Mesenchymal stem cell (in vitro differentiated cells and primary cell): ENCODE measurements around the gene ADARB2.

ENCODE experiments used
- DNase-seq: peaks from one replicate; pipeline ENCODE4 v3.0.0-alpha.2; 2013
- H2AFZ ChIP-seq: one replicate; pipeline ENCODE4 v1.6.1; 2013; ENCODE audit warnings: low read depth, mild to moderate bottlenecking, control low read depth, inconsistent platforms, low read length, moderate library complexity
- H2AK5ac ChIP-seq: 2 replicates; pipeline ENCODE4 v1.6.1; 2013; ENCODE audit warnings: low read length, moderate library complexity, mild to moderate bottlenecking, inconsistent platforms; ENCODE audit not compliant: severe bottlenecking
- H2BK120ac ChIP-seq: one replicate; pipeline ENCODE4 v1.6.1; 2013; ENCODE audit warnings: low read depth, mild to moderate bottlenecking, inconsistent platforms, low read length, moderate library complexity
- H2BK12ac ChIP-seq, 2 experiments: one replicate each; pipeline ENCODE4 v1.6.1; 2013; ENCODE audit warnings: inconsistent platforms in 2 of 2, low read length in 2 of 2, mild to moderate bottlenecking in 2 of 2, moderate library complexity in 2 of 2, control low read depth in 1 of 2
- H2BK15ac ChIP-seq: one replicate; pipeline ENCODE4 v1.6.1; 2013; ENCODE audit warnings: mild to moderate bottlenecking, low read depth, inconsistent platforms; ENCODE audit not compliant: poor library complexity, severe bottlenecking
- H2BK5ac ChIP-seq: 2 replicates; pipeline ENCODE4 v1.6.1; 2013; ENCODE audit warnings: low read depth, mild to moderate bottlenecking, low read length, control low read depth, inconsistent platforms; ENCODE audit not compliant: poor library complexity, severe bottlenecking
- H3K14ac ChIP-seq, 2 experiments: one replicate each; pipeline ENCODE4 v1.6.1; 2013; ENCODE audit warnings: inconsistent platforms in 2 of 2, low read length in 2 of 2, control low read depth in 1 of 2, mild to moderate bottlenecking in 1 of 2, moderate library complexity in 1 of 2
- H3K18ac ChIP-seq, 2 experiments: one replicate each; pipeline ENCODE4 v1.6.1; 2013; ENCODE audit warnings: inconsistent platforms in 2 of 2, low read length in 2 of 2, control low read depth in 1 of 2, low read depth in 1 of 2, mild to moderate bottlenecking in 1 of 2
- H3K23ac ChIP-seq, 2 experiments: one replicate each; pipeline ENCODE4 v1.6.1; 2013; ENCODE audit warnings: inconsistent platforms in 2 of 2, low read length in 2 of 2, mild to moderate bottlenecking in 2 of 2, moderate library complexity in 2 of 2, control low read depth in 1 of 2
- H3K27ac ChIP-seq: 2 replicates; pipeline ENCODE4 v1.5.1; 2013; ENCODE audit warnings: mild to moderate bottlenecking, moderate library complexity, low read length, control low read depth, inconsistent platforms; ENCODE audit not compliant: poor library complexity, severe bottlenecking
- H3K27me3 ChIP-seq, 2 experiments: 2 replicates each; pipeline versions ENCODE4 v1.6.1 to v1.7.0; 2013; ENCODE audit warnings: low read length in 2 of 2, mild to moderate bottlenecking in 2 of 2, moderate library complexity in 2 of 2, control low read depth in 1 of 2, inconsistent platforms in 1 of 2; ENCODE audit not compliant: control insufficient read depth in 1 of 2, insufficient read depth in 1 of 2
- H3K36me3 ChIP-seq, 2 experiments: 2 replicates each; pipeline versions ENCODE4 v1.6.1 to v1.7.0; 2013; ENCODE audit warnings: low read length in 2 of 2, control low read depth in 1 of 2, inconsistent platforms in 1 of 2, low read depth in 1 of 2, mild to moderate bottlenecking in 1 of 2; ENCODE audit not compliant: insufficient read depth in 2 of 2, control insufficient read depth in 1 of 2
- H3K4ac ChIP-seq, 2 experiments: one replicate each; pipeline ENCODE4 v1.6.1; 2013; ENCODE audit warnings: inconsistent platforms in 2 of 2, low read length in 2 of 2, mild to moderate bottlenecking in 2 of 2, moderate library complexity in 2 of 2, control low read depth in 1 of 2, low read depth in 1 of 2
- H3K4me1 ChIP-seq: 2 replicates; pipeline ENCODE4 v1.6.1; 2013; ENCODE audit warnings: low read depth, low read length, control low read depth; ENCODE audit not compliant: control insufficient read depth, insufficient read depth
- H3K4me2 ChIP-seq: 2 replicates; pipeline ENCODE4 v1.6.1; 2013; ENCODE audit warnings: low read length, mild to moderate bottlenecking, inconsistent platforms; ENCODE audit not compliant: poor library complexity, severe bottlenecking
- H3K4me3 ChIP-seq, 2 experiments: 2 replicates each; pipeline versions ENCODE4 v1.5.1 to v1.7.0; 2013; ENCODE audit warnings: low read length in 2 of 2, mild to moderate bottlenecking in 2 of 2, control low read depth in 1 of 2, low read depth in 1 of 2; ENCODE audit not compliant: insufficient read depth in 1 of 2
- H3K79me1 ChIP-seq: replicated peaks from 2 replicates; pipeline ENCODE4 v1.6.1; 2013; ENCODE audit warnings: mild to moderate bottlenecking, control low read depth, low read length, inconsistent platforms; ENCODE audit not compliant: poor library complexity, severe bottlenecking
- H3K9ac ChIP-seq: 2 replicates; pipeline ENCODE4 v1.7.0; 2013; ENCODE audit warnings: mild to moderate bottlenecking, low read length, moderate library complexity
- H3K9me3 ChIP-seq: 2 replicates; pipeline ENCODE4 v1.7.0; 2013; ENCODE audit warnings: mild to moderate bottlenecking, low read length; ENCODE audit not compliant: control insufficient read depth
- H4K8ac ChIP-seq: one replicate; pipeline ENCODE4 v1.6.1; 2013; ENCODE audit warnings: inconsistent platforms, mild to moderate bottlenecking, low read length, moderate library complexity
- H4K91ac ChIP-seq: one replicate; pipeline ENCODE4 v1.6.1; 2013; ENCODE audit warnings: mild to moderate bottlenecking, low read length, inconsistent platforms
- WGBS: methylation state at CpG from one replicate; pipeline ENCODE4 v1.1.7; 2013; ENCODE audit warnings: mixed read lengths; 5-methylcytosine and 5-hydroxymethylcytosine counted together

ADARB2 gene

GRCh38 chr10:1657479-1657878, 79.8 kb downstream of the ADARB2 start:
- Histone ChIP-seq H3K4me3 (no peak overlapping the region), H2AK5ac (no peak overlapping the region), H3K36me3 (no peaks in the 10 kb centered on the region), H2BK5ac (no peak overlapping the region), H2BK120ac (no peak overlapping the region), H3K27me3 (peaks cover 0 to 2% of the 10 kb centered on the region in 2 experiments), H3K18ac (no peak overlapping the region), H2AFZ (no peak overlapping the region), H2BK12ac (no peak overlapping the region), H4K91ac (no peak overlapping the region), H3K4me2 (no peak overlapping the region), H3K4me1 (no peaks in the 10 kb centered on the region), H3K27ac (no peak overlapping the region), H3K9me3 (no peaks in the 10 kb centered on the region), H4K8ac (no peak overlapping the region), H3K79me1 (no peaks in the 10 kb centered on the region), H3K23ac (no peak overlapping the region), H3K9ac (no peak overlapping the region), H2BK15ac (no peak overlapping the region), H3K4ac (no peak overlapping the region), H3K14ac (no peak overlapping the region)
- no peak for DNase-seq
- 72% methylated on average over 7 of the region's 7 CpGs for WGBS

GRCh38 chr10:1655367-1655766, 82.0 kb downstream of the ADARB2 start:
- H3K9ac ChIP-seq = no peak overlapping the region
- no peak overlapping the region for H2BK120ac ChIP-seq
- no peaks in the 10 kb centered on the region for H3K79me1 ChIP-seq
- H2BK15ac ChIP-seq = no peak overlapping the region
- H3K18ac ChIP-seq = no peak overlapping the region
- no peak overlapping the region for H3K23ac ChIP-seq
- no peaks in the 10 kb centered on the region for H3K4me1 ChIP-seq
- no peak overlapping the region for H3K4ac ChIP-seq
- no peak overlapping the region for H4K8ac ChIP-seq
- peaks cover 0 to 2% of the 10 kb centered on the region in 2 experiments for H3K27me3 ChIP-seq
- no peak overlapping the region for H3K4me2 ChIP-seq
- no peak overlapping the region for H2BK5ac ChIP-seq
- no peaks in the 10 kb centered on the region for H3K36me3 ChIP-seq
- no CpG with 5 or more reads among the region's 3 CpGs for WGBS
- no peaks in the 10 kb centered on the region for H3K9me3 ChIP-seq
- no peak overlapping the region for H3K4me3 ChIP-seq
- H2BK12ac ChIP-seq = no peak overlapping the region
- H4K91ac ChIP-seq = no peak overlapping the region
- no peak for DNase-seq
- no peak overlapping the region for H2AK5ac ChIP-seq
- no peak overlapping the region for H2AFZ ChIP-seq
- H3K27ac ChIP-seq = no peak overlapping the region
- H3K14ac ChIP-seq = no peak overlapping the region

DNA sequence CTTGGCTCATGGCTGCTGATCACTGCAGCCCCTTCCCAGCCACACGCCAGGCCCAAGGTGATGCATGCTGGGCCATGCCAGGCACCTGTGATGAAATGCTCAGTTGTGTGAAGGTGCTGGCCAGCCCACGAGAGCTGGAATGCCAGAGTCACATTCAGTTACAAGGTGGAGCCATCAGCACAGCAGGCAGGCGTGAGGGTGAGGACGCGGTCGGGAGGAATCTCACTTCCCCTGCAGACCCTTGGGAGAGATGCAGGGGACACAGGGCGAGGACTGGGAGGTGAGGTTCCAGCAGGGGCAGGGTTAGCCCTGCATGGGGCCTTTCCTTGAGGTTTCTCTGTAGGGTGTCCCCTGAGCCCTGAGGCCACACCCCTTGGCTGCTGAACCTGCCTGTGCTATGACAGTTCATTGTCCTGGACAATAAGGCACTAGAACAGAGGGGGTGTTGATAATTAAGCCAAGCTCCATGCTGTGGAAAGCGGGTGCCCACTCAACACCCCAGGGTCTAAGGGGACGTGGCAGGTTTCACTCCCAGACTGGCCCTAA, 82.4 kb downstream of the ADARB2 start:
- H3K18ac ChIP-seq = no peak overlapping the region
- no peak overlapping the region for H3K4me3 ChIP-seq
- 65% methylated on average over 9 of the region's 9 CpGs for WGBS
- no peak overlapping the region for H3K14ac ChIP-seq
- no peak overlapping the region for H2BK120ac ChIP-seq
- no peak overlapping the region for H2AK5ac ChIP-seq
- H3K27ac ChIP-seq = no peak overlapping the region
- H3K23ac ChIP-seq = no peak overlapping the region
- no peaks in the 10 kb centered on the region for H3K36me3 ChIP-seq
- peaks cover 0 to 2% of the 10 kb centered on the region in 2 experiments for H3K27me3 ChIP-seq
- H3K4me1 ChIP-seq = no peaks in the 10 kb centered on the region
- H2AFZ ChIP-seq = no peak overlapping the region
- H3K4ac ChIP-seq = no peak overlapping the region
- H3K79me1 ChIP-seq = no peaks in the 10 kb centered on the region
- no peak overlapping the region for H3K4me2 ChIP-seq
- no peak overlapping the region for H3K9ac ChIP-seq
- no peak overlapping the region for H4K8ac ChIP-seq
- no peaks in the 10 kb centered on the region for H3K9me3 ChIP-seq
- no peak overlapping the region for H2BK5ac ChIP-seq
- H4K91ac ChIP-seq = no peak overlapping the region
- no peak overlapping the region for H2BK12ac ChIP-seq
- no peak for DNase-seq
- no peak overlapping the region for H2BK15ac ChIP-seq

DNA sequence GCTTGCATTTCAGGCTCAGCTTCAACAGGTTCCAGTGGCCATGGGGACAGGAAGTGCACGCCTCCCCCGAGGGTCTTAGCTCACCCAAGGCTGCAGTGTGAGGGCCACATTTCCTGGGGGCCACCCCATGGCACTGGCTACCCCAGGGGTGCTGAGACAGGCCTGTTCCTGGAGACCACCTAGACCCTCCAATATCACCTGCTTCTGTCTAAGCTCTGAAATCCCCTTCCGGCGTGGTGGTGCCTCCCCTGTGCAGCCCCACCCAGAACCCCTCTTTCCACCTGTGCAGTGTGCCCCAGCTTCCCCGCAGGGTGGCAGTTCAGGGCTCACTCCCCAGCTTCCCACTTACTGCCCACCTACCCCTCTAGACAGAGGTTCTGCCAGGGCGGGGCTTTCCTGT, 83.1 kb downstream of the ADARB2 start:
- Histone ChIP-seq H2AFZ (no peak overlapping the region), H3K27me3 (peaks cover 0 to 2% of the 10 kb centered on the region in 2 experiments), H3K9ac (no peak overlapping the region), H2BK12ac (no peak overlapping the region), H3K4ac (no peak overlapping the region), H3K4me1 (no peaks in the 10 kb centered on the region), H4K91ac (no peak overlapping the region), H2BK5ac (no peak overlapping the region), H2BK120ac (no peak overlapping the region), H4K8ac (no peak overlapping the region), H2BK15ac (no peak overlapping the region), H2AK5ac (no peak overlapping the region), H3K14ac (no peak overlapping the region), H3K79me1 (no peaks in the 10 kb centered on the region), H3K4me2 (no peak overlapping the region), H3K23ac (no peak overlapping the region), H3K4me3 (no peak overlapping the region), H3K9me3 (no peaks in the 10 kb centered on the region), H3K27ac (no peak overlapping the region), H3K36me3 (no peaks in the 10 kb centered on the region), H3K18ac (no peak overlapping the region)
- 64% methylated on average over 6 of the region's 6 CpGs for WGBS
- DNase-seq = no peak
